Right lobe of liver (tissue), 4 donors: ENCODE measurements around the gene RTF2.

Source experiments
- POLR2A ChIP-seq: fragments of 450-650 bp; IDR thresholded peaks from one replicate; pipeline ENCODE4 v1.6.1; 2017; ENCODE audit warnings: antibody characterized with exemption, mild to moderate bottlenecking
- TF ChIP-seq, protein P1 (sequence below), 4 donors: fragments of 200-600 bp in 3 of 4; fragments of 450-650 bp in 1 of 4; IDR thresholded peaks; one replicate each; pipeline versions ENCODE4 v1.5.1 to v1.8.0; 2016 to 2022; ENCODE audit warnings: antibody characterized with exemption in 4 of 4, mild to moderate bottlenecking in 2 of 4
- donor health status: DM: no; HTN: no; CAD: no.
- donor health status: DM: no; HTN: no; CAD: no.
- donor health status: DM: no; HTN: yes; CAD: no.

DNA sequence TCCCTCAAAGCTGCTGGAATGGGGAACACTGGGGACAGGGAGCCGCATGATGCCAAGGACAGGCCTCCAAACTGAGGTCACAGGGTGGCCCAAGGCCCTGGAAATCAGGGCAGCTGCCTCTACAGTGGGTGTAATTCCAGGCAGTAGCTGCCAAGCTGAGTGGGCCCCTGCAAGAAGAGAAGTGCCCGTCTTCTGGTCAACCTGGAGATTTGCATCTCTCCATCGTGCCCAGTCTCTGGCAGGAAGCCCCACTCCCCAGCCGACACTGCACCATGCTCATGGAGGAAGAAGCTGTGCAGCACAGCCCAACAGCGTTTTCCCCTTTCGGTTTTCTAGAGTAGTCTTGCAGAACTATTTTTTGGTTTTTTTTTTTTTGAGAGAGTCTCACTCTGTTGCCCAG lies 53.9 kb downstream of the RTF2 start:
- TF ChIP-seq, protein P1, sequence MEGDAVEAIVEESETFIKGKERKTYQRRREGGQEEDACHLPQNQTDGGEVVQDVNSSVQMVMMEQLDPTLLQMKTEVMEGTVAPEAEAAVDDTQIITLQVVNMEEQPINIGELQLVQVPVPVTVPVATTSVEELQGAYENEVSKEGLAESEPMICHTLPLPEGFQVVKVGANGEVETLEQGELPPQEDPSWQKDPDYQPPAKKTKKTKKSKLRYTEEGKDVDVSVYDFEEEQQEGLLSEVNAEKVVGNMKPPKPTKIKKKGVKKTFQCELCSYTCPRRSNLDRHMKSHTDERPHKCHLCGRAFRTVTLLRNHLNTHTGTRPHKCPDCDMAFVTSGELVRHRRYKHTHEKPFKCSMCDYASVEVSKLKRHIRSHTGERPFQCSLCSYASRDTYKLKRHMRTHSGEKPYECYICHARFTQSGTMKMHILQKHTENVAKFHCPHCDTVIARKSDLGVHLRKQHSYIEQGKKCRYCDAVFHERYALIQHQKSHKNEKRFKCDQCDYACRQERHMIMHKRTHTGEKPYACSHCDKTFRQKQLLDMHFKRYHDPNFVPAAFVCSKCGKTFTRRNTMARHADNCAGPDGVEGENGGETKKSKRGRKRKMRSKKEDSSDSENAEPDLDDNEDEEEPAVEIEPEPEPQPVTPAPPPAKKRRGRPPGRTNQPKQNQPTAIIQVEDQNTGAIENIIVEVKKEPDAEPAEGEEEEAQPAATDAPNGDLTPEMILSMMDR (IDR thresholded peaks at IDR 0.05), result no peak
- no peak for TF ChIP-seq POLR2A
